T1000 (cell line): ENCODE data around the gene WWOX.
"Not testable (repeated sequence)": the region's sequence is repeated elsewhere in the genome, so short reads cannot be mapped to it uniquely, and the experiment has no call there.

Source experiments
- DNase-seq: peaks from one replicate; lab custom pipeline; 2025; ENCODE audit warnings: mixed read lengths; lab: John Stamatoyannopoulos, UW

Gene WWOX

GRCh38 chr16:78503602-78504001, 404.1 kb downstream of the WWOX start:
- DNase-seq = no peak

DNA sequence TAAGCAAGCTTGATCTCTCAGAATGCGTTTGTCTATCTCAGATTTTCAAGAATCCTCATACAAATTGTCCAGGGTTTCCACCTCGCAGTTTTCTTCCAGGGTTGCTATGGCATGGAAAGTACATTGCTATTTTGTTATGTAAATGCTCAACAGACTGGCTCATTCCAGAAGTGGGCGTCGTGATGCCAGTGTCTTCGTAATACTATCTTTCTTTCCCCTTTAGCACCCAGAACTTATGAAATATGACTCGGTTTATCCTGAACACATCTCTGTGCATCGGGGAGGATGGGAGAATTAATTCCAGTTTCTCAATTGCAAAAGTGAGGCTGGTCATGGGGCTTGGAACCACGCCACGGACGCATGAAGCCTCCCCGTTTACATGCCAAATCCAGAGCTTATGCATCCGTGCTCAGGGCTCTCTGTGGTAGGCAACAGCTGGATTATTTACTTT, 405.0 kb downstream of the WWOX start:
- DNase-seq = no peak

DNA sequence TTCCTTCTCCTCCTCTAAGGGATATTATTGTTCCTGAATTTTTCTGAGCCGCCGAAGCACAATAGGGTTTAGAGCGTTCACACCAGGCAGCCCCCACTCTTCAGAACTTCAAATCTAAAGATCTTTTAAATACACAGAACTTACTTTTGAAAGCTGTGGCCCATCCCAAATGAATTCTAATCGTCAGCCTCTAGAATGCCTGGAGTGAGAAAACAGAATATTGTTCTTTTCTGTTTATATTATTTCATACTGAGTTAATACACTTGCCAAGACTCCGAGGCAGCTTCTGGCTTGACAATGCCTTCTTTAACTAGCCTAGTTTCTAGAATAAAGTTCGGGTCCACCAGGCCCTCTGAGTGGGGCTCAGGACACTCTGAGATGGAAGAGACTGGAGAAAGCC, 405.6 kb downstream of the WWOX start:
- no peak for DNase-seq

DNA sequence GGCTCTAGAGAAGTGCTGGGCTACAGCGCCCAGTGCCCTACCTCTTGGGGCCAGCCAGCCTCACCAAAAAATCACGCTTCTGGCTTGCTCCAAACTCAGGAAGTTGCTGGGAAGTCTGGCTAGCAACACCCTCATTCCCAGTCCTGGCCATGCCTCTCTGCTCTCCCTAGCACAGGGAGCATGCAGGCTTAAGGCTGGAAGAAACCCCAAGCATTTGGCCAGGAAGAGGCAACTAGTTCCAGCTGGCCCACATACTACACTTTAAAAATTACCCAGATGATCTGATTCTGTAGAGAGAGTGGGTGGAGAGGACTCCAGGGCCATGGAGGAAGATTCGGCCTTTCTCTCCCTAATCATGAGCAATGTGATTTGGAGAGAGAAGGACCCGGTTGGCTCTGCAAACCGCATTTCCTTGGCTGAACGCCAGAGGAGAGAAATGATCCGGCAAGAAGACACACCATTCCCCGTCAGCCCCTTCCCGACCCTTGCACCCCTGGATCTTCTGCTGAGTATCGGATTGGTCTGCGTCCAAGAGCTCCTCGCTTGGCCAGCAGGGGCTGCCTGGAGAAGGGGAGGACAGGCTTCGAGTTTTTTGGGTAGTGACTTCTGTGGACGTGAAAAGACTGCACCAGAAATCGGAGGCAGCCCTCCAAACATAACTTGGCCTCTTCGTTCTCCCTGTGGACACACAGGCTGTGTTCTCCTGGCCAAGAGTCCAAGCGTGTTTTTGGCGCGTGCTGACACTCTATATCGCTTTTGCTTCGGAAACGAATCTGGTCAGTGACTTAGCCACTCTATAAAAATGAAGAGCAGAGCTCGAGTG, 406.3 kb downstream of the WWOX start:
- DNase-seq = no peak

DNA sequence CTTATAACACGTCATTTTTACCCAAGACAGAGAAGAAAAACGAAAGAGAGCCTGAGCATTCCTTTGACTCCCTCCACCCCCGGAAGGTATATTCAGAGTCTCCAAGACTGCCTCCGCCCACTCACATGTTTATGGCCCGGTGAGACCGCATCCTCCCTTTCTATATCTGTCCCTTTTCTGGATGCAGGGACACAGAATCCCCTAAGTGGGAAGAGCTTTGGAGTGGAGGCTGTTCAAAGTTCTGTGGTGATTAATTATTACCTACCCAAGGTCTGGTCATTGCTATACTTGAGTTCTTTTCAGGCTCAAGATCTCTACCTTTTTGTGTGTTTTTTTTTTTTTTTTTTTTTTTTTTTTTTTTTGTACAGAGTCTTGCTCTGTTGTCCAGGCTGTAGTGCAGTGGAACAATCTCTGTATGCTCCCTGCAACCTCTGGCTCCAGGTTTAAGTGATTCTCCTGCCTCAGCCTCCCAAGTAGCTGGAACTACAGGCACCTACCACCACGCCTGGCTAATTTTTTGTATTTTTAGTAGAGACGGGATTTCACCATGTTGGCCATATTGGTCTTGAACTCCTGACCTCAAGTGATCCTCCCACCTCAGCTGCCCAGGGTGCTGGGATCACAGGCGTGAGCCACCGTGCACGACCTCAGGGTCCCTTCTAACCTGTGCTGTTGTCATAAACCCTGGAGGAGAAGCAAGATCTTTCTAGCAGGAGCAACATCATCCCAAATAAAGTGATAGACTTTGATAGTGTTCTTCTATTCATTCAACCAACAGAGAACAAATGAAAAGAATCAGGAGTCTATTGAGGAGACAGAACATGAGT, 407.1 kb downstream of the WWOX start:
- no peak for DNase-seq

DNA sequence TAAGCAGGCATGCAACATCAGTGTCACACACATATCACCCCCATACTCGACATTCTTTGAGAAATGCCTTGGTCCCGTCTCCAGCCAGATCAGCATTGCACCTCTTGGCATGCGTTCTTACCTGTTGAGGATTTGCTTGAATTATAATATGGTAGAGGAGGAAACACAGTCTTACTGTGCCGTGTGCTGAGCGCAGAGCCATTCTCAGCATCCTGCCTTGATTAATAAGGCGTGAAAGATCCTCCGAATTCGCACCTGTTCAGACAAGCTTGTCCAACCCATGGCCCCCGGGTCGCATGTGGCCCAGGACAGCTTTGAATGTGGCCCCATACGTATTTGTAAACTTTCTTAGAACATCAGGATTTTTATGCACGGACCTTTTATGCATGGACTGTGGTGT, 408.1 kb downstream of the WWOX start:
- no peak for DNase-seq

DNA sequence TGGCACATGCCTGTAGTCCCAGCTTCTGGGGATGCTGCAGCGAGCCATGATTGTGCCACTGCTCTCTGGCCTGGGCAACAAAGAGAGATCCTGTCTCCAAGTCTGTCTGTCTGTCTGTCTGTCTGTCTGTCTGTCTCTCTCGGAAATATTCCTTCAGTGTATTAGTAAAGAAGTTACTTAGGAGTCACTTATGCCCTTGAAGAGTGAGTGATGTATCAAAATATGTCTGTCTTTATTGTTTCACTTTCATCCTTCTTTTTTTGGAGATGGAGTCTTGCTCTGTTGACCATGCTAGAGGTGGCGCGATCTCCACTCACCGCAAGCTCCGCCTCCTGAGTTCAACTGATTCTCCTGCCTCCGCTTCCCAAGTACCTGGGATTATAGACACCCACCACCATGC, 410.5 kb downstream of the WWOX start:
- DNase-seq = no peak

DNA sequence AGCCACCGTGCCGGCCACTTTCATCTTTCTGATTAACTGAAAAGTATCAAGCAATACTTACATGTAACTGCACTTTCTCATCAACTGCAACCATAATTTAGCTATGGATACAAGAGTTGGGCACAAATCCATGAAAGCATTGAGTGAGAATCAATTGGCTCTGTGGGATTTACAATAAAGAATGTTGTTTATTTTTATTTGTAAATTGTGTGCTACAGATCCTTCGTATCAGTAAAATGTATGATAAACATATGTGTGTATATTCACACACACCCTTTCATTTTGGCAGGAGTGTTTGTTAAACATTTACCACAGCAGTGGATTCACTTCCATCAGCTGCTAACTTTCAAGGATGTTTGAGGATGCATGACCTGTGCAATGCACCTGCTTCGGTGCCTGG, 411.0 kb downstream of the WWOX start:
- DNase-seq = no peak

DNA sequence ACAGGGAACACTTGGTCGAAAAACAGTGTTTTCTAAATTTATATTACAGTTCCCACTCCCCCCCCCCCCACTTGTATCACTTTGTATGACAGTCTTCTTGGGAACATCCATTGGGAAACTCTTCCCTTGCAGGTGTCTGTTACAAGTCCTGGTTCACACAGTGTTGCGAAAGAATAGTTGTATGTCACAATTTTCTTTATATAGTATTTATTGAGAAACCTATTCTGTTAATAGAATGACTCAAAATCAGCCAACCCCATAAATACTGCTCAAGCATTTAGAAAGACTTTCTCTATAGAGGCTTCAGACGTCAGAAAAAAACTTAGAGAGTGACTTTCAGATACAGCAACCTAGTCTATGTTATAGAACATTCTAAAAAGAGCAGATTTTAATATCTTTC, 414.4 kb downstream of the WWOX start:
- no peak for DNase-seq

GRCh38 chr16:78514888-78515287, 415.4 kb downstream of the WWOX start:
- DNase-seq = not testable (repeated sequence)

GRCh38 chr16:78515421-78515820, 416.0 kb downstream of the WWOX start:
- no peak for DNase-seq

DNA sequence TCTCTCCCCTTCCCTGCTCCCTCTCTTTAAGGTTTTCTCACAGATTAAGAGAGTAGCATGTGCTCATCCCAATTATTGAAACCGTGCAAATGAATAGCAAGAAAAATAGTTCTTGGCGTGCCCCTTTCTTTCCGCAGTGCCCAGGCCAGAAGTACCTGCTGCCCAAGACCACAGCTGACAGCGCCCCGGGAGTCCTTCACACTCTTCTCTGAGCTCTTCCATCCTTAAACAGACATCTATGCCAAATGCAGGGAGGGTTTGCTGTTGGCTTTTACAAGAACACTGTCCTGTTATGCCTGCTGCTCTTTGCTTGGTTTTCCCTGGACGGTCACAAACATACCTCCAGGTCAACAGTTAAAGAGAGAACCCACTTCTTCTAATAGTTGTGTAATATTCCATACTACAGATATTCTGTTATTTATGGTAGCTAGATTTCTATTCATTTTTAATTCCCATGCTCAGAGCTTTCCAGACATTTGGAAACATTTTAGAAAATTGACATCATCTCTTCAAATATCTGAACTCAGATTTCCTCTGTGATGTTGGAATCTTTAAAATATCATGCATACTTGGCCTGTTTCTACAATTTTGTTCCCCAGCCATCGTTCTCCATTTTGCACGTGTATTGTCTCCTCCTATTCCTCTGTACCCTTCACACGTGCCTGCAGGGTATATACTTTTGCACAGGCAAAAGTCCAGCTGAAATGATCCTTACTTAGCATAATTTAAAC, 416.7 kb downstream of the WWOX start:
- DNase-seq = no peak

GRCh38 chr16:78519896-78520295, 420.4 kb downstream of the WWOX start:
- no peak for DNase-seq

DNA sequence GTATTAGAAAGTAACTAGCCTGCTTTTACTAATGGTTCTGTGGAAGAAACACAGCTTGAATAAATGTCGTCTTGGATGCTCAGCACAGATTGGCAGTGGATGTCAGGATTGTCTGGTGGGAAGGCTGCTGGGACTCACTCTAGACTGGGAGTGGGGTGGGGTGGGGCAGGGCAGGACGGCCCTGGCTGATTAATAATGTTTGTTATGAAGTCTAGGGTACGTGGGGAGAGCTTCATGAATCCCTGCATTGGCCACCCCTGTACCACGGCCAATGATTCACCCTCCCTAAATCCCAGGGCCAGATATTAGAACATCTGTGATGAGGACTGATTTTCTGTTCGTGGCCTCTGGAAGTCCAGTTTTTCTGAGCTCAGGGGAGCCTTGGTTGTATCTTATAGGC, 421.0 kb downstream of the WWOX start:
- DNase-seq = no peak

DNA sequence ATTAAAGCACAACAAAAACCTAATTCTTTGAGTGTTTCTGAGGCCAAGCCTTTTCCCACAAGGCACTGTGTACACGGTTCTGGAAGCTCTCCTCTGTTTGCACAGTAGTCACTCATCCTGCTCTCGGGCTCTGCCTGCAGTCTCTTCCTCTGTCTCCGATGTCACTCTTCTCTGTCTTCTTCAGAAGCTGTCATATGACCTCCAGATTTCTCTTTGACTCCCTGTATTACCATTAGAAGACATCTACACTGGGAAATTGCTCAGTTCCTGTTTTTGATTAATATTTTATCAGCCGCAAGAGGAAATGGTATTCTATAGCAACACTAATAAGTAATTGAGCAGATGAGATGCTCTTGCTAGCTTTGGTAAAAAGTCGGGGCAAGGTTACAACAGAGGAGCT, 422.9 kb downstream of the WWOX start:
- no peak for DNase-seq

DNA sequence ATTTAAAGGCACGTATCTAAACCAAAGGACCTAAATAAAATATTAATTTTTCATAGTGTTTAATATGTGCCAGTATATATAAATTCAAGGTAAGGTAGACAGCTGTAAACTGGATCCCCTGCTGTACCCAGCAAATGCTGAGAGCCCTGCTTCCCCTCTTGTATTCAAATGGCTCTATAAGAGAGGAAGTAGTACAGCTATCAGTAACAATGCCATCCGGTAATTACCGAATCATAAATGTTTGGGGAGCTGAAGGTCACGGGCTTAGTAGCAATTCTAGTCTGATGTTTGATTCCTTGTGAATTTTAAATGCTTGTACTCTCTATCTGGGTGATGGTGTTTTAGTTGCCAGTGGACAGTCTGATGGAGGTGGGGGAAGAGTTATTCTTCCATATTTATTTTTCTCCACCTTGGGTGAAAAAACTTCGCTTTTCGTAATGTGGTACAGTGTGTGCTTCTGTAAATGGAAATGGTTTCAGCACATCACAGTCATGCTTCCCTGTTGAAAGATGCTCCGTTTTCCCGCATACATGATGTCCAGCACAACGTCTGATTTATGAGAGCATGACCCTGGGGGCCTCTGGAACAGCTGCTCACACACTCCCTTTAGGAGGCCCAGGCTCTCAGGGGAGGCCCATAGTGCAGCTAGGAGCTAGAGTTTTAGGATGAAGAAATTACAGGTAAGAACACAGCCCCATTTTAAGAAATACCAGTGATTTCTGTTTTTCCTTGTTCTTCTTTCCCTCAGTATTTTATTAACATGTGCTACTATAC, 423.9 kb downstream of the WWOX start:
- DNase-seq = no peak

GRCh38 chr16:78524066-78524595, 424.7 kb downstream of the WWOX start:
- DNase-seq = no peak

DNA sequence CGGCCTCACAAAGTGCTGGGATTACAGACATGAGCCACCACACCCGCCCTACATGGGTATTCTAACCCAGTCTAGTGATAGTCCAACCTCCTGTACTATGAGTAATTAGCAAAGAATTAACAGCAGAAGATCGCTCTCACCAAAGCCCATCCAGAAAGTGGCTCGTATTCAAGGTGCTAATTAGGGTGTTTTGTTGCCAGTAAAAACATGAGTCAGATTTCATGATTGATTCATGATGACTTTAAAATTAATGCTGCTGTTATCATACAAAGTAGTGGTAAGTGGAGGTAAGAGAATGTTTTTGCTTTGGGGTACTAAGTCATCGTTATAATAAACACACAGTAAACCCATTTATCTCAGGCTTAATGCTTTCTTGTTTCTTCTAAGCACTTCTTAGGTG, 428.8 kb downstream of the WWOX start:
- DNase-seq = no peak

GRCh38 chr16:78529881-78530280, 430.4 kb downstream of the WWOX start:
- no peak for DNase-seq

DNA sequence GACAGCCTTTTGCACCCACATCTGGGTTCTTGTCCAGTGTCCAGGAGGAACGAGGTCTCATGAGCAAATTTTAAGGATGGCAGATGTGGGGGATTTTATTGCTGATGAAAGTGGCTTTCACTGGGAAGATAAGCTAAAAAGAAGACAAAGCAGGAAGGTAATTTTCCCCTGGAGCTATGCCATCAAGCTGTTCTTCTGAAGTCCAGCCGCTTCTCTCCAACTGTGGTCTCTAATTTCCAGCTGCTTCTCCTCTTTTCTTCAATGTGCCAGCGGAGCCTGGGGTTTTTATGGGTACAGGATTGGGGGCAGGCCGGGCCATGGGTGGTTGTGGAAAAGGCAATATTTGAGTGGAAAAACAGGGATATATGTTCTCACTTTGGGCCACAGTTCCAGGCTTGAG, 430.8 kb downstream of the WWOX start:
- no peak for DNase-seq

DNA sequence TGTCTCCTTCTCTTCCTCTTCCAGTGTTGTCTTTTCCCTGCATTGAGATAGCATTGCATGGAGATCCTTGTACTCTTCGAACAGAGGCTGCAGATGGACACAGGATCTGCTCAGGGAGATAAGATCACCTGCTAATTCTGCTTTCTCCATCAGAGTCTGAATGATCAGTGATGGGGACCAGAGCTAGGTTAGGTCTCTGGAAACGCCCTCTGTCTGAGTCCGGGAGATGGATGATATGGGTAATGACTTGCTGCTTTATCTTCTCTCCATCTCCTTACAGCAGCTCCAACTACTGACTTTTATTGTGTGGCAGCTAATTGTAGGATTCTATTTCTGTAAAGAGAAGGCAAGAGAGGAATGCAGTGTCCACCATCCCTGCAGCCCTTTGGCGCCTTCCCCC, 435.6 kb downstream of the WWOX start:
- DNase-seq = no peak

DNA sequence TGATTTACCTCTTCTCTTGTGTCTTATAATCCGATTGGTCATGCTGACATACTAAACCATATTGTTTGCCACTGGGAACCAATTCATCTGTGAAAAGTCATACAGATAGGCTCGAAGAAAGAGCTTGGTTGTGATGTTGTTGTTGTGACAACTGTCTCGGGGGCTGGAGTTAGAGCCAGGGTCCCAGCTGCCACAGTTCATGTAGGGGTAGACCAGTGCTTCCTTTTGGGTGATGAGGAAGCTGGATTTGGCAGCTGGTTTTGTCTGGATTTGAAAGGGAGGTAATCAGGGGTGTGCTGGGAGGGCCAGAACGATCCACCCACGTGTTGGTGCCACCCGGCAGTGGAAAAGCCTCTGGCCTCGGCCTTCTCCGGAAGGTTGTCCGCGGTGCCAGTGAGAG, 438.1 kb downstream of the WWOX start:
- DNase-seq = no peak
